Mesenchymal stem cell (in vitro differentiated cells and primary cell): Measurements from ENCODE around the gene SLC7A10.
"Not testable (repeated sequence)": the region's sequence is repeated elsewhere in the genome, so short reads cannot be mapped to it uniquely, and the experiment has no call there.

Source experiments
- DNase-seq: peaks from one replicate; pipeline ENCODE4 v3.0.0-alpha.2; 2013
- H2AFZ ChIP-seq: one replicate; pipeline ENCODE4 v1.6.1; 2013; ENCODE audit warnings: low read depth, mild to moderate bottlenecking, control low read depth, inconsistent platforms, low read length, moderate library complexity
- H2AK5ac ChIP-seq: 2 replicates; pipeline ENCODE4 v1.6.1; 2013; ENCODE audit warnings: low read length, moderate library complexity, mild to moderate bottlenecking, inconsistent platforms; ENCODE audit not compliant: severe bottlenecking
- H2BK120ac ChIP-seq: one replicate; pipeline ENCODE4 v1.6.1; 2013; ENCODE audit warnings: low read depth, mild to moderate bottlenecking, inconsistent platforms, low read length, moderate library complexity
- H2BK12ac ChIP-seq, 2 experiments: one replicate each; pipeline ENCODE4 v1.6.1; 2013; ENCODE audit warnings: inconsistent platforms in 2 of 2, low read length in 2 of 2, mild to moderate bottlenecking in 2 of 2, moderate library complexity in 2 of 2, control low read depth in 1 of 2
- H2BK15ac ChIP-seq: one replicate; pipeline ENCODE4 v1.6.1; 2013; ENCODE audit warnings: mild to moderate bottlenecking, low read depth, inconsistent platforms; ENCODE audit not compliant: poor library complexity, severe bottlenecking
- H2BK5ac ChIP-seq: 2 replicates; pipeline ENCODE4 v1.6.1; 2013; ENCODE audit warnings: low read depth, mild to moderate bottlenecking, low read length, control low read depth, inconsistent platforms; ENCODE audit not compliant: poor library complexity, severe bottlenecking
- H3K14ac ChIP-seq, 2 experiments: one replicate each; pipeline ENCODE4 v1.6.1; 2013; ENCODE audit warnings: inconsistent platforms in 2 of 2, low read length in 2 of 2, control low read depth in 1 of 2, mild to moderate bottlenecking in 1 of 2, moderate library complexity in 1 of 2
- H3K18ac ChIP-seq, 2 experiments: one replicate each; pipeline ENCODE4 v1.6.1; 2013; ENCODE audit warnings: inconsistent platforms in 2 of 2, low read length in 2 of 2, control low read depth in 1 of 2, low read depth in 1 of 2, mild to moderate bottlenecking in 1 of 2
- H3K23ac ChIP-seq, 2 experiments: one replicate each; pipeline ENCODE4 v1.6.1; 2013; ENCODE audit warnings: inconsistent platforms in 2 of 2, low read length in 2 of 2, mild to moderate bottlenecking in 2 of 2, moderate library complexity in 2 of 2, control low read depth in 1 of 2
- H3K27ac ChIP-seq: 2 replicates; pipeline ENCODE4 v1.5.1; 2013; ENCODE audit warnings: mild to moderate bottlenecking, moderate library complexity, low read length, control low read depth, inconsistent platforms; ENCODE audit not compliant: poor library complexity, severe bottlenecking
- H3K27me3 ChIP-seq, 2 experiments: 2 replicates each; pipeline versions ENCODE4 v1.6.1 to v1.7.0; 2013; ENCODE audit warnings: low read length in 2 of 2, mild to moderate bottlenecking in 2 of 2, moderate library complexity in 2 of 2, control low read depth in 1 of 2, inconsistent platforms in 1 of 2; ENCODE audit not compliant: control insufficient read depth in 1 of 2, insufficient read depth in 1 of 2
- H3K36me3 ChIP-seq, 2 experiments: 2 replicates each; pipeline versions ENCODE4 v1.6.1 to v1.7.0; 2013; ENCODE audit warnings: low read length in 2 of 2, control low read depth in 1 of 2, inconsistent platforms in 1 of 2, low read depth in 1 of 2, mild to moderate bottlenecking in 1 of 2; ENCODE audit not compliant: insufficient read depth in 2 of 2, control insufficient read depth in 1 of 2
- H3K4ac ChIP-seq, 2 experiments: one replicate each; pipeline ENCODE4 v1.6.1; 2013; ENCODE audit warnings: inconsistent platforms in 2 of 2, low read length in 2 of 2, mild to moderate bottlenecking in 2 of 2, moderate library complexity in 2 of 2, control low read depth in 1 of 2, low read depth in 1 of 2
- H3K4me1 ChIP-seq: 2 replicates; pipeline ENCODE4 v1.6.1; 2013; ENCODE audit warnings: low read depth, low read length, control low read depth; ENCODE audit not compliant: control insufficient read depth, insufficient read depth
- H3K4me2 ChIP-seq: 2 replicates; pipeline ENCODE4 v1.6.1; 2013; ENCODE audit warnings: low read length, mild to moderate bottlenecking, inconsistent platforms; ENCODE audit not compliant: poor library complexity, severe bottlenecking
- H3K4me3 ChIP-seq, 2 experiments: 2 replicates each; pipeline versions ENCODE4 v1.5.1 to v1.7.0; 2013; ENCODE audit warnings: low read length in 2 of 2, mild to moderate bottlenecking in 2 of 2, control low read depth in 1 of 2, low read depth in 1 of 2; ENCODE audit not compliant: insufficient read depth in 1 of 2
- H3K79me1 ChIP-seq: replicated peaks from 2 replicates; pipeline ENCODE4 v1.6.1; 2013; ENCODE audit warnings: mild to moderate bottlenecking, control low read depth, low read length, inconsistent platforms; ENCODE audit not compliant: poor library complexity, severe bottlenecking
- H3K9ac ChIP-seq: 2 replicates; pipeline ENCODE4 v1.7.0; 2013; ENCODE audit warnings: mild to moderate bottlenecking, low read length, moderate library complexity
- H3K9me3 ChIP-seq: 2 replicates; pipeline ENCODE4 v1.7.0; 2013; ENCODE audit warnings: mild to moderate bottlenecking, low read length; ENCODE audit not compliant: control insufficient read depth
- H4K8ac ChIP-seq: one replicate; pipeline ENCODE4 v1.6.1; 2013; ENCODE audit warnings: inconsistent platforms, mild to moderate bottlenecking, low read length, moderate library complexity
- H4K91ac ChIP-seq: one replicate; pipeline ENCODE4 v1.6.1; 2013; ENCODE audit warnings: mild to moderate bottlenecking, low read length, inconsistent platforms
- WGBS: methylation state at CpG from one replicate; pipeline ENCODE4 v1.1.7; 2013; ENCODE audit warnings: mixed read lengths; 5-methylcytosine and 5-hydroxymethylcytosine counted together

Gene SLC7A10

DNA sequence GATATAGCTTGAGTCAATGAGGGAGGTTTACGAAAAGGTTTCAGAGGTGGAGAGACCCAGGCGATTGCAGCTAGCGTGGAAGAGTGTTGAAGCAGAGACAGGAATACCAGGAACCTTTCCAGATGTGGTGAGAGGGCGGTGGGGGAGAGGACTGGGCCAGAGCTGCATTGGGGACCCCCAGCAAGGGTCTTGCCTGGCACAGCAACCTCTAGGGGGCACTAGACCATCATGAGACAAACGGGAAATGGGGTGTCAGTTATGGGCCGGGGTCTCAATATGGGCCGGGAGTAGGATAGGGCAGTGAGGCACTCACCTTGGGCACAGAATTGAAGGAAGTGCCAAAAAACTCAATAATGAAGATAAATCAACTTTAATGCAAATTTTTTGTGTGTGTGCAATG lies 33.6 kb downstream of the SLC7A10 start:
- H3K18ac ChIP-seq, result no peak overlapping the region

DNA sequence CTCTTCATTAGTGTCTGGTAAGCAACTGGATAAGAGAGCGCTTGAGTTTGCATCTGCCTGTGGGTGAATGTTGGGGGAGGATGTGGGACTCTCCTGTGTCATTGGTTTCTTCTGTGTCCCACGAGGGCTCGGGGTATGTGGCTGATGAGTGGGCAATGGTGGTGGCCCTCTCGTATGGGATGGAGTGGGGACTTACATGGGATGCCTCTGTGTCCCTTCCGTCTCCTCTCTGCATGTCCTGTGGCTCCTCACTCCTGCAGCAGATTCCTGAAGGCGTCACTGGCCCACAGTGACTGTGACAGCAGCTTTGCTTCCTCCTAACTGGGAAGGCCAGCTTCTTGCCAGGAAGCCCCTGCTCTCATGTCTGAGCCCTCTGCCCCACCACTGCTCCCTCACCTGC lies 34.1 kb downstream of the SLC7A10 start:
- H3K9me3 ChIP-seq, result no peaks in the 10 kb centered on the region
- H3K9ac ChIP-seq, result no peak overlapping the region
- peaks cover 9 to 26% of the 10 kb centered on the region in 2 experiments for H3K27me3 ChIP-seq
- DNase-seq, result no peak
- H3K18ac ChIP-seq, result no peak overlapping the region
- H2AK5ac ChIP-seq, result no peak overlapping the region
- peaks cover 12% of the 10 kb centered on the region for H3K4me1 ChIP-seq
- H4K91ac ChIP-seq, result no peak overlapping the region
- WGBS, result 83% methylated on average over 6 of the region's 6 CpGs
- no peak overlapping the region for H2BK5ac ChIP-seq
- no peak overlapping the region for H3K23ac ChIP-seq
- H4K8ac ChIP-seq, result no peak overlapping the region
- no peak overlapping the region for H2BK12ac ChIP-seq
- H3K79me1 ChIP-seq, result peaks cover 2% of the 10 kb centered on the region
- H3K4me2 ChIP-seq, result no peak overlapping the region
- H3K27ac ChIP-seq, result no peak overlapping the region
- H2BK120ac ChIP-seq, result no peak overlapping the region
- no peak overlapping the region for H2AFZ ChIP-seq
- H3K36me3 ChIP-seq, result no peaks in the 10 kb centered on the region
- no peak overlapping the region for H2BK15ac ChIP-seq
- H3K14ac ChIP-seq, result no peak overlapping the region
- H3K4ac ChIP-seq, result no peak overlapping the region
- H3K4me3 ChIP-seq, result no peak overlapping the region

More for the DNA sequence above, 33.6 kb downstream of the SLC7A10 start:
- Histone ChIP-seq H2BK5ac (no peak overlapping the region), H2BK15ac (no peak overlapping the region), H3K4me3 (no peak overlapping the region), H3K79me1 (peaks cover 2% of the 10 kb centered on the region), H2BK12ac (no peak overlapping the region), H2AFZ (no peak overlapping the region), H3K9me3 (no peaks in the 10 kb centered on the region), H3K4me2 (no peak overlapping the region), H4K8ac (no peak overlapping the region), H3K9ac (no peak overlapping the region), H3K27ac (no peak overlapping the region), H3K36me3 (peaks cover 2 to 5% of the 10 kb centered on the region in 2 experiments), H2AK5ac (no peak overlapping the region), H3K4ac (no peak overlapping the region), H3K14ac (no peak overlapping the region), H3K23ac (no peak overlapping the region), H3K27me3 (peaks cover 9 to 26% of the 10 kb centered on the region in 2 experiments), H2BK120ac (no peak overlapping the region), H4K91ac (no peak overlapping the region), H3K4me1 (peaks cover 12% of the 10 kb centered on the region)
- WGBS, result 82% methylated on average over 7 of the region's 7 CpGs
- DNase-seq, result no peak

DNA sequence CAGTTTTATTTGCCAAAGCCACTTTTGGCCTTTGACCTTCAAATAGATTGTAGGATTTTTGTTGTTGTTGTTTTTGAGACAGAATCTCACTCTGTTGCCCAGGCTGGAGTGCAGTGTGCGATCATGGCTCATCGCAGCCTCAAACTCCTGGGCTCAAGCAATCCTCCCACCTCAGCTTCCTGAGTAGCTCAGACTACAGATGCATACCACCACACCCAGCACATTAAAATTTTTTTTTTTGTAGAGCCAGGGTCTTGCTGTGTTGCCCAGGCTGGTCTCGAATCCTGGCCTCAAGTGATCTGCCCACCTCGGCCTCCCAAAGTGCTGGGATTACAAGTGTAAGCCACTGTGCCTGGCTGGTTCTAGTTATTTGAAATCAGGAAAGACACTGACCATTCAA lies 34.6 kb downstream of the SLC7A10 start:
- 90% methylated on average over 4 of the region's 4 CpGs for WGBS
- not testable (repeated sequence) for H2AK5ac ChIP-seq, DNase-seq, H3K4me3 ChIP-seq, H4K8ac ChIP-seq, H2BK15ac ChIP-seq, H3K9me3 ChIP-seq, H3K14ac ChIP-seq, H3K9ac ChIP-seq, H2BK5ac ChIP-seq, H3K4me2 ChIP-seq, H3K36me3 ChIP-seq, H3K4ac ChIP-seq, H3K79me1 ChIP-seq, H2AFZ ChIP-seq, H4K91ac ChIP-seq, H3K18ac ChIP-seq, H3K27ac ChIP-seq, H2BK120ac ChIP-seq, H2BK12ac ChIP-seq, H3K23ac ChIP-seq
- Histone ChIP-seq H3K27me3 (peaks cover 9 to 26% of the 10 kb centered on the region in 2 experiments), H3K4me1 (peaks cover 12% of the 10 kb centered on the region)

DNA sequence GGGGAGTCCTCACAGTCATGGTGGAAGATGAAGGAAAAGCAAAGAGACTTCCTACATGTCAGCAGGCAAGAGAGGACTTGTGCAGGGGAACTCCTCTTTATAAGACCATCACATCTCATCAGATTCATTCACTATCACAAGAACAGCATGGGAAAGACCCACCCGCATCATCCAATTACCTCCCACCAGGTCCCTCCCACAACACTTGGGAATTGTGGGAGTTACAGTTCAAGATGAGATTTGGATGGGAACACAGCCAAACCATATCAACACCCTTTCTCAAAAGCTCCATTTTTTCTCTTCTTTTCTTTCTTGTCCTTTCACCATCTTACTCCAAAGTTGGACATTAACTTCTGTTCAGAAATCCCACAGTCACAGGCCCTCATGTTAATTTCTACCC lies 36.2 kb downstream of the SLC7A10 start:
- Histone ChIP-seq H2BK120ac (no peak overlapping the region), H2BK12ac (no peak overlapping the region), H3K4ac (no peak overlapping the region), H3K4me3 (no peak overlapping the region), H3K14ac (no peak overlapping the region), H3K9ac (no peak overlapping the region), H3K27me3 (peaks cover 9 to 26% of the 10 kb centered on the region in 2 experiments), H2AFZ (no peak overlapping the region), H4K91ac (no peak overlapping the region), H4K8ac (no peak overlapping the region), H3K4me1 (peaks cover 4% of the 10 kb centered on the region), H3K4me2 (no peak overlapping the region), H2BK15ac (no peak overlapping the region), H3K18ac (no peak overlapping the region), H3K23ac (no peak overlapping the region), H3K9me3 (no peaks in the 10 kb centered on the region), H3K79me1 (no peaks in the 10 kb centered on the region), H2AK5ac (no peak overlapping the region), H3K27ac (no peak overlapping the region), H3K36me3 (no peaks in the 10 kb centered on the region), H2BK5ac (no peak overlapping the region)
- 100% methylated on average over 1 of the region's 1 CpG for WGBS
- no peak for DNase-seq
